Fibroblast of lung (primary cell): Measurements from ENCODE around the gene TCP10L.

Experiments
- EZH2 ChIP-seq: IDR thresholded peaks from 2 replicates; pipeline ENCODE4 v1.5.1; 2012; ENCODE audit warnings: low read length, control low read depth, mild to moderate bottlenecking; ENCODE audit errors: missing control alignments
- TF ChIP-seq, protein P1 (sequence below), 2 donors: IDR thresholded peaks in 1 of 2; conservative IDR thresholded peaks in 1 of 2; 1 replicate in 1 of 2; 2 replicates in 1 of 2; pipeline ENCODE4 v1.5.1; 2011 to 2012; ENCODE audit warnings: low read length in 2 of 2, control low read depth in 1 of 2, inconsistent platforms in 1 of 2, low read depth in 1 of 2, mild to moderate bottlenecking in 1 of 2

- TF ChIP-seq, protein P1, sequence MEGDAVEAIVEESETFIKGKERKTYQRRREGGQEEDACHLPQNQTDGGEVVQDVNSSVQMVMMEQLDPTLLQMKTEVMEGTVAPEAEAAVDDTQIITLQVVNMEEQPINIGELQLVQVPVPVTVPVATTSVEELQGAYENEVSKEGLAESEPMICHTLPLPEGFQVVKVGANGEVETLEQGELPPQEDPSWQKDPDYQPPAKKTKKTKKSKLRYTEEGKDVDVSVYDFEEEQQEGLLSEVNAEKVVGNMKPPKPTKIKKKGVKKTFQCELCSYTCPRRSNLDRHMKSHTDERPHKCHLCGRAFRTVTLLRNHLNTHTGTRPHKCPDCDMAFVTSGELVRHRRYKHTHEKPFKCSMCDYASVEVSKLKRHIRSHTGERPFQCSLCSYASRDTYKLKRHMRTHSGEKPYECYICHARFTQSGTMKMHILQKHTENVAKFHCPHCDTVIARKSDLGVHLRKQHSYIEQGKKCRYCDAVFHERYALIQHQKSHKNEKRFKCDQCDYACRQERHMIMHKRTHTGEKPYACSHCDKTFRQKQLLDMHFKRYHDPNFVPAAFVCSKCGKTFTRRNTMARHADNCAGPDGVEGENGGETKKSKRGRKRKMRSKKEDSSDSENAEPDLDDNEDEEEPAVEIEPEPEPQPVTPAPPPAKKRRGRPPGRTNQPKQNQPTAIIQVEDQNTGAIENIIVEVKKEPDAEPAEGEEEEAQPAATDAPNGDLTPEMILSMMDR (conservative IDR thresholded peaks at IDR 0.05 in 1 of 2, IDR thresholded peaks at IDR 0.05 in 1 of 2; ENCODE audit: low read depth in 1 of 2, low read length in 2 of 2), result no peak
- no peak for TF ChIP-seq EZH2
Measured at GRCh38 chr21:32581732-32582131, 3.6 kb downstream of the TCP10L start.
